C4-2B (cell line): Measurements from ENCODE around the gene GAS2L1.
"Not testable (repeated sequence)": the region's sequence is repeated elsewhere in the genome, so short reads cannot be mapped to it uniquely, and the experiment has no call there.

Source experiments
- H3K27ac ChIP-seq: fragments of 450-650 bp; 2 replicates; pipeline ENCODE4 v1.5.1; 2017
- CTCF ChIP-seq: fragments of 450-650 bp; conservative IDR thresholded peaks from 2 replicates; pipeline ENCODE4 v1.5.1; 2017; ENCODE audit warnings: mild to moderate bottlenecking
- ZFX ChIP-seq: fragments of 450-650 bp; IDR thresholded peaks from 2 replicates; pipeline ENCODE4 v1.6.1; 2017

The GAS2L1 gene

GRCh38 chr22:29348041-29348440, 41.6 kb downstream of the GAS2L1 start:
- no peak for TF ChIP-seq ZFX
- no peak for TF ChIP-seq CTCF
- no peak overlapping the region; the same call in 1 of the 2 replicates for H3K27ac ChIP-seq

GRCh38 chr22:29348956-29349355, 42.5 kb downstream of the GAS2L1 start:
- TF ChIP-seq ZFX, result no peak
- TF ChIP-seq CTCF, result no peak

GRCh38 chr22:29351042-29351441, 44.6 kb downstream of the GAS2L1 start:
- H3K27ac ChIP-seq, result no peak overlapping the region
- TF ChIP-seq CTCF, result no peak
- no peak for TF ChIP-seq ZFX

More at GRCh38 chr22:29348956-29349355, 42.5 kb downstream of the GAS2L1 start:
- H3K27ac ChIP-seq, result no peak overlapping the region

- no peak overlapping the region for H3K27ac ChIP-seq
- TF ChIP-seq ZFX (no peak), CTCF (no peak)
Measured at GRCh38 chr22:29351891-29352290, 45.4 kb downstream of the GAS2L1 start.

- TF ChIP-seq ZFX, result no peak
- TF ChIP-seq CTCF, result no peak
Measured at GRCh38 chr22:29352778-29353177, 46.3 kb downstream of the GAS2L1 start.

GRCh38 chr22:29353286-29353685, 46.8 kb downstream of the GAS2L1 start:
- no peak overlapping the region for H3K27ac ChIP-seq
- TF ChIP-seq ZFX, result no peak
- no peak for TF ChIP-seq CTCF

More at GRCh38 chr22:29352778-29353177, 46.3 kb downstream of the GAS2L1 start:
- H3K27ac ChIP-seq, result no peak overlapping the region

- TF ChIP-seq ZFX (no peak), CTCF (no peak)
Measured at GRCh38 chr22:29353860-29354259, 47.4 kb downstream of the GAS2L1 start.

GRCh38 chr22:29357193-29357890, 50.9 kb downstream of the GAS2L1 start:
- not testable (repeated sequence) for H3K27ac ChIP-seq

More at GRCh38 chr22:29353860-29354259, 47.4 kb downstream of the GAS2L1 start:
- H3K27ac ChIP-seq, result no peak overlapping the region
